ENCODE measurements around the gene SLAMF9. TPM values are rescaled to one million over a fixed set of nuclear protein-coding genes. Genes with fewer than 3 reads are reported as not detected.

The SLAMF9 gene
- total RNA-seq, 2 experiments from 2014 or later = not detected

DNA sequence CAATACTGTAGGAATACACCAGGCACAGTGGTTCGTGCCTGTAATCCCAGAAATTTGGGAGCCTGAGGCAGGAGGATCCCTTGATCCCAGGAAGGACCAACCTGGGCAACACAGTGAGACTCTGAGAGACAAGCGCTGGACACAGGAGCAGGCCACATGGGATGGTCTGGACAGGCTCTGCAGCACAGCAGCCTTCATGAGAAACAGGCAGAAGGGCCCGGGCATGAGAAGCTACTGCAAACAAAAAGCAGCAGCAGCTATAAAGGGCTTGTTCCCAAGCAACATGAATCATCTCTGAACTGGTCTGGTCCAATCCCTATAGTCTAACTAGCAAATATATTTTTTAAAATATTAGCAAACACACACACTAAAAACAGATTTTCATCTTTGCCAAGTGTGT lies 35.5 kb upstream of the SLAMF9 start:
- no peak for DNase-seq
- Mint-ChIP-seq H3K27ac (no peak overlapping the region), H3K36me3 (ENCODE audit: low read depth) (no peaks in the 10 kb centered on the region), H3K9me3 (no peaks in the 10 kb centered on the region), H3K27me3 (peaks cover 8% of the 10 kb centered on the region), H3K4me3 (no peak overlapping the region), H3K4me1 (ENCODE audit: low read depth) (peaks cover 6% of the 10 kb centered on the region)
- ChIA-PET POLR2A (no interaction called here), CTCF (interaction anchor here (13.8 kb wide), 1 partner anchor 16 kb away, joined by 143 read pairs; no protein-coding TSS in a partner anchor)
- intact Hi-C loops (cut with micrococcal nuclease) = no loop called here
- ATAC-seq = no peak
- TF ChIP-seq, protein P1, sequence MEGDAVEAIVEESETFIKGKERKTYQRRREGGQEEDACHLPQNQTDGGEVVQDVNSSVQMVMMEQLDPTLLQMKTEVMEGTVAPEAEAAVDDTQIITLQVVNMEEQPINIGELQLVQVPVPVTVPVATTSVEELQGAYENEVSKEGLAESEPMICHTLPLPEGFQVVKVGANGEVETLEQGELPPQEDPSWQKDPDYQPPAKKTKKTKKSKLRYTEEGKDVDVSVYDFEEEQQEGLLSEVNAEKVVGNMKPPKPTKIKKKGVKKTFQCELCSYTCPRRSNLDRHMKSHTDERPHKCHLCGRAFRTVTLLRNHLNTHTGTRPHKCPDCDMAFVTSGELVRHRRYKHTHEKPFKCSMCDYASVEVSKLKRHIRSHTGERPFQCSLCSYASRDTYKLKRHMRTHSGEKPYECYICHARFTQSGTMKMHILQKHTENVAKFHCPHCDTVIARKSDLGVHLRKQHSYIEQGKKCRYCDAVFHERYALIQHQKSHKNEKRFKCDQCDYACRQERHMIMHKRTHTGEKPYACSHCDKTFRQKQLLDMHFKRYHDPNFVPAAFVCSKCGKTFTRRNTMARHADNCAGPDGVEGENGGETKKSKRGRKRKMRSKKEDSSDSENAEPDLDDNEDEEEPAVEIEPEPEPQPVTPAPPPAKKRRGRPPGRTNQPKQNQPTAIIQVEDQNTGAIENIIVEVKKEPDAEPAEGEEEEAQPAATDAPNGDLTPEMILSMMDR (IDR thresholded peaks at IDR 0.05) = no peak

DNA sequence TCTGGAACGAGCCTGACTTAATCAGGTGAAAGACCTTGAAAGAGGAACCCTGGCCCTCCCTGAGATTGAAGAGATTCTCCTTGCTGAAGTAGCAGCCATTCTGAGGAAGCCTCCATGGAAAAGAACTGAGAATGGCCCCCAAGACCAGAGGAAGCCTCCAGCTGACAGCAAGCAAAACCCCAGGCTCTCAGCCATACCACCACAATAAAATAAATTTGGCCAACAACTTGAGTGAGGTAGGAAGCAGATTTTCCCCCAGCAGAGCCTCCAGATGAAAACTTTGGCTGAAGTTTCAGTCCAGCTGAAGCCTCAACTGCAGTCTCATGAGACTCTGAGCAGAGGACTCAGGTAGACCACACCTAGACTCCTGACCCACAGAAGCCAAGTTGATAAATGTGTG lies 34.0 kb upstream of the SLAMF9 start:
- ChIA-PET CTCF (interaction anchor here (1.2 to 13.8 kb wide), 2 partner anchors 17 to 42 kb away, joined by 3 to 143 read pairs; partner anchors contain the start of gene IGSF9), POLR2A (interaction anchor here (0.6 kb wide), 1 partner anchor 499 kb away, joined by 3 read pairs; no protein-coding TSS in a partner anchor)
- Mint-ChIP-seq H3K4me1 (ENCODE audit: low read depth) (peaks cover 6% of the 10 kb centered on the region), H3K4me3 (no peak overlapping the region), H3K27me3 (peaks cover 9% of the 10 kb centered on the region), H3K36me3 (ENCODE audit: low read depth) (no peaks in the 10 kb centered on the region), H3K9me3 (no peaks in the 10 kb centered on the region), H3K27ac (no peak overlapping the region)
- intact Hi-C loops (cut with micrococcal nuclease) = no loop called here
- DNase-seq (no peak), ATAC-seq (no peak)
- TF ChIP-seq, protein P1 (IDR thresholded peaks at IDR 0.05) = no peak

DNA sequence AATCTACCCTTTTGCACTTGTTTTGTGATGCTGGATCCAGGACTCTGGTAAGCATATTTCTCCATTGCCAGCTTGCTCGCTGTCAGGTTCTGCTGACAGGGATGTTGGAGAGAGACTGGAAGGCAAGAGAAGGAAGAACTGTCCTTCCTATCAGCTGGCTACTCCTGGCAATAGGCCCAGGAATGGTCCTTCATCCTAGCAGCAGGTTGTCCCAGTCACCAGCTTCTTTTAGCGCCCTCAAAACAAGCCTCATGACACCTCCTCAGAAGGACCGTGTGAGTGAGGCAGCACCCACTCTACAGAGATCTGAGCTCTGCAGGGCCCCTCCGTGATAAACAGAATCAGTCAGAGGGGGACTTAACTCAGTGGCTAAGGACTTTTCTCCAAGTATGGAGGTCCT lies 33.1 kb upstream of the SLAMF9 start:
- TF ChIP-seq, protein P1 (IDR thresholded peaks at IDR 0.05) = no peak
- ChIA-PET POLR2A (no interaction called here), CTCF (interaction anchor here (13.8 kb wide), 1 partner anchor 18 kb away, joined by 143 read pairs; no protein-coding TSS in a partner anchor)
- Mint-ChIP-seq H3K27ac (no peak overlapping the region), H3K9me3 (no peaks in the 10 kb centered on the region), H3K4me1 (ENCODE audit: low read depth) (peaks cover 6% of the 10 kb centered on the region), H3K27me3 (peaks cover 11% of the 10 kb centered on the region), H3K36me3 (ENCODE audit: low read depth) (no peaks in the 10 kb centered on the region), H3K4me3 (no peak overlapping the region)
- intact Hi-C loops (cut with micrococcal nuclease) = no loop called here
- ATAC-seq (no peak), DNase-seq (no peak)

DNA sequence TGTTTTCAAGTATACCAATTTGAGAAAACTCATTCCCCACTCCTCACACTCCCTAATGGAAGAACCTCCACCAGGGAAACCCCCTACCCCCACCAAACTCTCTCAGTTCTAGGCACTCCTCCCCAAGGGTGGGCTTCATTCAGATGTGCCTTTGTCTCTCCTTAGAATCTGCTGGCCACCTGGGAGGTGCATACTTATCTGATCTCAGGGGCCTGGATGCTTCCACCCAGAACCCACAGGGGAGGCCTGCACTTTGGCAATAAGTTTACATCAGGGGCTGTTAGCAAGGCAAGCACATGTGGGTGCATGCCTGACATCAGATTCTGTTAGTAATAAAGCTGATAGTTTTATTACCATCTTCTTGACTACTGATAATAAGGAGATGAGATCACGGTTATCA lies 32.5 kb upstream of the SLAMF9 start:
- DNase-seq = no peak
- peaks cover 4% of the 10 kb centered on the region for H3K4me1 Mint-ChIP-seq (ENCODE audit: low read depth)
- CTCF ChIA-PET = interaction anchor here (1.6 to 13.8 kb wide), 2 partner anchors 19 to 99 kb away, joined by 3 to 143 read pairs; no protein-coding TSS in a partner anchor

DNA sequence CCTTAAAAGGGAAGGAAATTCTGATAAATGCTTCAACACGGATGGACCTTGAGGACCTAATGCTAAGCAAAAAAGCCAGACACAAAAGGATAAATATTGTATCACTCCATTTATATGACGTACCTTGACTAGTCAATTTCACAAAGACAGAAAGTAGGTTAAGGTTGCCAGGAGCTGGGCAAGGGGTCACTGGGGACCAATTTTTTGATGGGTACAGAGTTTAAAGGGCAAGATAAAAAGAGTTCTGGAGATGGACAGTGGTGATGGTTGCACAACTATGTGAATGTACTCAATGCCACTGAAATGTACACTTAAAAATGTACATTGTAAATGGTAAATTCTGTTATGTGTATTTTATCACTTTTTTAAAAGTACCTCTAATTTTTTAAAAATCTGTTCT lies 32.1 kb upstream of the SLAMF9 start:
- no peak overlapping the region for H3K4me3 Mint-ChIP-seq
- intact Hi-C loops (cut with micrococcal nuclease) = no loop called here
- no peak for DNase-seq
- TF ChIP-seq, protein P1 (IDR thresholded peaks at IDR 0.05) = no peak
- ATAC-seq = no peak
- ChIA-PET POLR2A (interaction anchor here (1.1 kb wide), 1 partner anchor 16 kb away, joined by 4 read pairs; no protein-coding TSS in a partner anchor), CTCF (interaction anchor here (1.6 to 13.8 kb wide), 2 partner anchors 19 to 100 kb away, joined by 3 to 143 read pairs; no protein-coding TSS in a partner anchor)
- no peak overlapping the region for H3K27ac Mint-ChIP-seq
- H3K27me3 Mint-ChIP-seq = peaks cover 15% of the 10 kb centered on the region
- no peaks in the 10 kb centered on the region for H3K4me1 Mint-ChIP-seq (ENCODE audit: low read depth)
- no peaks in the 10 kb centered on the region for H3K9me3 Mint-ChIP-seq
- no peaks in the 10 kb centered on the region for H3K36me3 Mint-ChIP-seq (ENCODE audit: low read depth)

More for the DNA sequence above, 32.5 kb upstream of the SLAMF9 start:
- Mint-ChIP-seq H3K4me3 (no peak overlapping the region), H3K36me3 (ENCODE audit: low read depth) (no peaks in the 10 kb centered on the region), H3K27me3 (peaks cover 15% of the 10 kb centered on the region), H3K27ac (no peak overlapping the region), H3K9me3 (no peaks in the 10 kb centered on the region)
- intact Hi-C loops (cut with micrococcal nuclease) = no loop called here
- ATAC-seq = no peak
- POLR2A ChIA-PET = no interaction called here
- TF ChIP-seq, protein P1 (IDR thresholded peaks at IDR 0.05) = no peak

All from activated CD8-positive, alpha-beta T cell treated with anti-CD3 and anti-CD28 coated beads for 36 hours (primary cell).